Measurements from ENCODE around the gene SLC12A4. TPM values are rescaled to one million over a fixed set of nuclear protein-coding genes. Genes with fewer than 3 reads are reported as not detected.

Gene SLC12A4
- polyA plus RNA-seq, 1 donor (not counting 4 experiments of a cell fraction or from before 2014, with no cell fraction given), result 59.3 TPM

DNA sequence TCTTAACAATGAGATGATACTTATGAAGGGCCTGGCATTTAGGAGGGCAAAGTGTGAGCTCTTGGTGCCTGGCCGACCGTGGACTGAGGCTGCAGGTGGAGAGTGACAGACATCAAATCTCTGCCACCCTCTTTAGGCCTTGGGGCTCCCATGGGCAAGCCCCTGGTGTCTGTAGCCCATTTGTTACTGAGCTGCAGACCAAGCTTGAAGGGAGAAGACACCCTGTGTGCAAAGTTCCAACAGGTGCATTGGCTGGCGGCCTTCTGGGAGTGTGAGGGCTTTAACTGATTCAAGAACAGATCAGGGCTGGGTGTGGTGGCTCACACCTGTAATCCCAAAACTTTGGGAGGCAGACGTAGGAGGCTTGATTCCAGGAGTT lies 36.0 kb downstream of the SLC12A4 start:
- peaks cover 3% of the 10 kb centered on the region for H4K20me1 ChIP-seq (ENCODE audit: control insufficient read depth, extremely low read depth, insufficient read depth, low read length)
- peaks cover 5% of the 10 kb centered on the region for H3K79me2 ChIP-seq (ENCODE audit: control insufficient read depth, insufficient read depth, low read length)
- no peak for TF ChIP-seq EZH2 (IDR thresholded peaks at IDR 0.05; ENCODE audit: low read length)
- TF ChIP-seq, protein P1, sequence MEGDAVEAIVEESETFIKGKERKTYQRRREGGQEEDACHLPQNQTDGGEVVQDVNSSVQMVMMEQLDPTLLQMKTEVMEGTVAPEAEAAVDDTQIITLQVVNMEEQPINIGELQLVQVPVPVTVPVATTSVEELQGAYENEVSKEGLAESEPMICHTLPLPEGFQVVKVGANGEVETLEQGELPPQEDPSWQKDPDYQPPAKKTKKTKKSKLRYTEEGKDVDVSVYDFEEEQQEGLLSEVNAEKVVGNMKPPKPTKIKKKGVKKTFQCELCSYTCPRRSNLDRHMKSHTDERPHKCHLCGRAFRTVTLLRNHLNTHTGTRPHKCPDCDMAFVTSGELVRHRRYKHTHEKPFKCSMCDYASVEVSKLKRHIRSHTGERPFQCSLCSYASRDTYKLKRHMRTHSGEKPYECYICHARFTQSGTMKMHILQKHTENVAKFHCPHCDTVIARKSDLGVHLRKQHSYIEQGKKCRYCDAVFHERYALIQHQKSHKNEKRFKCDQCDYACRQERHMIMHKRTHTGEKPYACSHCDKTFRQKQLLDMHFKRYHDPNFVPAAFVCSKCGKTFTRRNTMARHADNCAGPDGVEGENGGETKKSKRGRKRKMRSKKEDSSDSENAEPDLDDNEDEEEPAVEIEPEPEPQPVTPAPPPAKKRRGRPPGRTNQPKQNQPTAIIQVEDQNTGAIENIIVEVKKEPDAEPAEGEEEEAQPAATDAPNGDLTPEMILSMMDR (optimal IDR thresholded peaks at IDR 0.05 in 1 of 3, IDR thresholded peaks at IDR 0.05 in 1 of 3, conservative IDR thresholded peaks at IDR 0.05 in 1 of 3; ENCODE audit: extremely low read depth in 1 of 3, insufficient read depth in 2 of 3, low read length in 3 of 3), result no peak
- H3K4me1 ChIP-seq (ENCODE audit: control insufficient read depth, extremely low read depth, insufficient read depth, low read length), result peaks cover 27% of the 10 kb centered on the region
- no peaks in the 10 kb centered on the region for H3K9me3 ChIP-seq (ENCODE audit: control insufficient read depth, low read depth, low read length)
- no peak for FAIRE-seq
- H3K27ac ChIP-seq (ENCODE audit: control insufficient read depth, insufficient read depth, low read length), result no peak overlapping the region
- H3K9ac ChIP-seq (ENCODE audit: control insufficient read depth, extremely low read depth, insufficient read depth, low read length), result no peak overlapping the region
- H2AFZ ChIP-seq (ENCODE audit: control insufficient read depth, low read length), result no peak overlapping the region
- no peaks in the 10 kb centered on the region for H3K27me3 ChIP-seq (ENCODE audit: control insufficient read depth, extremely low read depth, insufficient read depth, low read length)
- no peaks in the 10 kb centered on the region for H3K9me1 ChIP-seq (ENCODE audit: control insufficient read depth, extremely low read depth, insufficient read depth, low read length)
- no peak for DNase-seq (ENCODE audit: low read depth, low spot score)
- H3K4me2 ChIP-seq (ENCODE audit: control insufficient read depth, extremely low read depth, insufficient read depth, low read depth, low read length), result no peak overlapping the region
- H3K4me3 ChIP-seq (ENCODE audit: control insufficient read depth in 2 of 3, extremely low read depth in 1 of 3, insufficient read depth in 2 of 3, low read depth in 1 of 3, low read length in 3 of 3), result no peak overlapping the region
- dilution Hi-C loops (cut with MboI; ENCODE audit: extremely low pct_ligation_motif_present, low sequenced_read_pairs), result no loop called here
- H3K36me3 ChIP-seq (ENCODE audit: control insufficient read depth in 2 of 2, extremely low read depth in 1 of 2, insufficient read depth in 2 of 2, low read length in 2 of 2), result peaks cover 12 to 20% of the 10 kb centered on the region in 2 experiments

DNA sequence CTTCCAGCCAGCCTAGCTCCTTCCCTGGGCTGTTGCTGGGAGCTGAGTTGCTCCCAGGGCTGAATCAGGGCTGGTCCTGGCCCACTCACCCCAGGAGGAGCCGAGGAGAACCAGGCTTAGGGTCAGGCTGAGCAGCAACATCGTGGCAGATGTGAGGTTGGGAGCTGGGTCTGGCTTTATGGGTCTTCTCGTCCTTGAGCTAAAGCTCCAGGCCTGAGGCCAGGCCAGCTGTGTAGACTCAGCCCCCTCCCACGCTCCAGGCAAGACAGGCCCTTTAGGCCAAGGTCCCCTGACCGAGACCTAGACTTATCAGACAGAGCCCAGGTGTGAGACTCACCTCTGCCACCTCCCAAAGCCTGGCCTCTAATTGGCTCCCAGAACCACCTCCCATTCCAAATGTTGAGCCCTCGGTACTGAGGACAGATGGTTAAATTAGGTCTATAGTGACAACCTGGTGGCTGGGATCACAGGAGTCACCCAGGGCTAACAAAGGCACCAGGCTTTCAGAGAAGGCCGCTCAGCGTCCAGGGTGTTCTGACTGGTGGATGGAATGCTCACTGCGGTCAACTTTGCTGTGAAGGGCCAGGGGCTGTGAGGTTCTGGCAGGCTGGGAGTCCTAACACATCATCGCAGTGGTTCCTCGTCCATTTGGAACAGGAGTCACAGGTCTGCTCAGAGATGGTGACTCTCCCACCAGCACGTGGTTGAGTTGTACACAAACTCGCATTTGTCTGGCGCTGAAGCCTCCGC lies 36.5 kb downstream of the SLC12A4 start, which contains the start of gene CTRL:
Gene CTRL (minus strand): TSS at position 151 of the 750 bp plus-strand sequence. CDS start 10 bp downstream, at position 141.
- dilution Hi-C loops (cut with MboI; ENCODE audit: extremely low pct_ligation_motif_present, low sequenced_read_pairs), result no loop called here

More for the DNA sequence above, 36.5 kb downstream of the SLC12A4 start, which contains the start of gene CTRL:
- peaks cover 5% of the 10 kb centered on the region for H3K79me2 ChIP-seq (ENCODE audit: control insufficient read depth, insufficient read depth, low read length)
- peaks cover 3% of the 10 kb centered on the region for H4K20me1 ChIP-seq (ENCODE audit: control insufficient read depth, extremely low read depth, insufficient read depth, low read length)
- peaks cover 21% of the 10 kb centered on the region for H3K4me1 ChIP-seq (ENCODE audit: control insufficient read depth, extremely low read depth, insufficient read depth, low read length)
- H3K27me3 ChIP-seq (ENCODE audit: control insufficient read depth, extremely low read depth, insufficient read depth, low read length), result no peaks in the 10 kb centered on the region
- no peaks in the 10 kb centered on the region for H3K9me1 ChIP-seq (ENCODE audit: control insufficient read depth, extremely low read depth, insufficient read depth, low read length)
- H2AFZ ChIP-seq (ENCODE audit: control insufficient read depth, low read length), result no peak within 1 kb of the TSS
- DNase-seq (ENCODE audit: low read depth, low spot score), result no peak
- H3K36me3 ChIP-seq (ENCODE audit: control insufficient read depth in 2 of 2, extremely low read depth in 1 of 2, insufficient read depth in 2 of 2, low read length in 2 of 2), result peaks cover 16 to 20% of the 10 kb centered on the region in 2 experiments
- no peaks in the 10 kb centered on the region for H3K9me3 ChIP-seq (ENCODE audit: control insufficient read depth, low read depth, low read length)
- H3K4me2 ChIP-seq (ENCODE audit: control insufficient read depth, extremely low read depth, insufficient read depth, low read depth, low read length), result no peak within 1 kb of the TSS
- H3K27ac ChIP-seq (ENCODE audit: control insufficient read depth, insufficient read depth, low read length), result no peak within 1 kb of the TSS
- no peak for TF ChIP-seq EZH2 (IDR thresholded peaks at IDR 0.05; ENCODE audit: low read length)
- TF ChIP-seq, protein P1 (optimal IDR thresholded peaks at IDR 0.05 in 1 of 3, IDR thresholded peaks at IDR 0.05 in 1 of 3, conservative IDR thresholded peaks at IDR 0.05 in 1 of 3; ENCODE audit: extremely low read depth in 1 of 3, insufficient read depth in 2 of 3, low read length in 3 of 3), result peak in 2 of 3 experiments; percentile 19 to 21
- no peak for FAIRE-seq
- no peak within 1 kb of the TSS for H3K9ac ChIP-seq (ENCODE audit: control insufficient read depth, extremely low read depth, insufficient read depth, low read length)
- H3K4me3 ChIP-seq (ENCODE audit: control insufficient read depth in 2 of 3, extremely low read depth in 1 of 3, insufficient read depth in 2 of 3, low read depth in 1 of 3, low read length in 3 of 3), result no peak within 1 kb of the TSS

All from keratinocyte (primary cell).